Measurements from ENCODE around the gene SCT. TPM values are rescaled to one million over a fixed set of nuclear protein-coding genes. Genes with fewer than 3 reads are reported as not detected.

Gene SCT
- total RNA-seq, 4 donors from 2014 or later: not detected

GRCh38 chr11:641806-642370 lies 14.9 kb upstream of the SCT start:
- H3K9me3 ChIP-seq: no peaks in the 10 kb centered on the region
- H3K4me1 ChIP-seq: peaks cover 20 to 34% (median 28%) of the 10 kb centered on the region in 4 donors
- 89% methylated on average over 16 of the region's 19 CpGs for WGBS
- H3K27me3 ChIP-seq: peaks cover 0 to 39% (median 3%) of the 10 kb centered on the region in 4 donors
- no peak overlapping the region for H3K4me3 ChIP-seq
- no peak for DNase-seq (ENCODE audit: extremely low spot score)
- intact Hi-C loops (cut with DNase I): no loop called here
- TF ChIP-seq EP300 (IDR thresholded peaks at IDR 0.05) (no peak), CTCF (IDR thresholded peaks at IDR 0.05) (no peak), POLR2A (IDR thresholded peaks at IDR 0.05; ENCODE audit: low read depth) (no peak), POLR2AphosphoS5 (IDR thresholded peaks at IDR 0.05) (no peak)
- H3K36me3 ChIP-seq: peaks cover 5 to 55% (median 39%) of the 10 kb centered on the region in 4 donors
- no peak overlapping the region for H3K27ac ChIP-seq (replicated peaks in 1 of 4)

GRCh38 chr11:640021-640706 lies 13.2 kb upstream of the SCT start:
- Histone ChIP-seq H3K4me3 (no peak overlapping the region), H3K36me3 (peaks cover 5 to 45% (median 30%) of the 10 kb centered on the region in 4 donors), H3K4me1 (peaks cover 25 to 43% (median 37%) of the 10 kb centered on the region in 4 donors), H3K27me3 (peaks cover 0 to 44% (median 3%) of the 10 kb centered on the region in 4 donors), H3K9me3 (no peaks in the 10 kb centered on the region), H3K27ac (replicated peaks in 1 of 4) (no peak overlapping the region)
- TF ChIP-seq EP300 (IDR thresholded peaks at IDR 0.05): no peak
- no peak for TF ChIP-seq POLR2A (IDR thresholded peaks at IDR 0.05; ENCODE audit: low read depth)
- no peak for TF ChIP-seq POLR2AphosphoS5 (IDR thresholded peaks at IDR 0.05)
- no peak for TF ChIP-seq CTCF (IDR thresholded peaks at IDR 0.05)
- intact Hi-C loops (cut with DNase I): no loop called here
- WGBS: 59% methylated on average over 19 of the region's 69 CpGs
- no peak for DNase-seq (ENCODE audit: extremely low spot score)

GRCh38 chr11:639332-639955 lies 12.5 kb upstream of the SCT start:
- WGBS: no CpG with 5 or more reads among the region's 80 CpGs
- peaks cover 0 to 44% (median 3%) of the 10 kb centered on the region in 4 donors for H3K27me3 ChIP-seq
- H3K9me3 ChIP-seq: no peaks in the 10 kb centered on the region
- peak overlapping the region in 1 of 4 donors; percentile 18 for H3K4me3 ChIP-seq
- peaks cover 5 to 43% (median 28%) of the 10 kb centered on the region in 4 donors for H3K36me3 ChIP-seq
- peaks cover 25 to 43% (median 37%) of the 10 kb centered on the region in 4 donors for H3K4me1 ChIP-seq
- H3K27ac ChIP-seq (replicated peaks in 1 of 4): no peak overlapping the region
- intact Hi-C loops (cut with DNase I): no loop called here
- DNase-seq (ENCODE audit: extremely low spot score): no peak
- TF ChIP-seq POLR2AphosphoS5 (IDR thresholded peaks at IDR 0.05) (no peak), POLR2A (IDR thresholded peaks at IDR 0.05; ENCODE audit: low read depth) (no peak), CTCF (IDR thresholded peaks at IDR 0.05) (no peak), EP300 (IDR thresholded peaks at IDR 0.05) (no peak)

- Histone ChIP-seq H3K27me3 (peaks cover 0 to 44% (median 3%) of the 10 kb centered on the region in 4 donors), H3K36me3 (peaks cover 5 to 36% (median 21%) of the 10 kb centered on the region in 4 donors), H3K4me3 (peak overlapping the region in 1 of 4 donors; percentile 18), H3K4me1 (peaks cover 25 to 43% (median 37%) of the 10 kb centered on the region in 4 donors), H3K27ac (replicated peaks in 1 of 4) (no peak overlapping the region), H3K9me3 (no peaks in the 10 kb centered on the region)
- intact Hi-C loops (cut with DNase I): no loop called here
- 82% methylated on average over 18 of the region's 28 CpGs for WGBS
- no peak for DNase-seq (ENCODE audit: extremely low spot score)
- no peak for TF ChIP-seq POLR2A (IDR thresholded peaks at IDR 0.05; ENCODE audit: low read depth)
- TF ChIP-seq CTCF (IDR thresholded peaks at IDR 0.05): no peak
- no peak for TF ChIP-seq POLR2AphosphoS5 (IDR thresholded peaks at IDR 0.05)
- no peak for TF ChIP-seq EP300 (IDR thresholded peaks at IDR 0.05)
These were observed 11.8 kb upstream of the SCT start for GRCh38 chr11:638631-639331.

All from esophagus muscularis mucosa (tissue), 4 donors.